Fibroblast of lung (primary cell): ENCODE data around the gene DDAH1.

Experiments used
- EZH2 ChIP-seq: IDR thresholded peaks from 2 replicates; pipeline ENCODE4 v1.5.1; 2012; ENCODE audit warnings: low read length, control low read depth, mild to moderate bottlenecking; ENCODE audit errors: missing control alignments
- TF ChIP-seq, protein P1 (sequence below), 2 donors: IDR thresholded peaks in 1 of 2; conservative IDR thresholded peaks in 1 of 2; 1 replicate in 1 of 2; 2 replicates in 1 of 2; pipeline ENCODE4 v1.5.1; 2011 to 2012; ENCODE audit warnings: low read length in 2 of 2, control low read depth in 1 of 2, inconsistent platforms in 1 of 2, low read depth in 1 of 2, mild to moderate bottlenecking in 1 of 2

DNA sequence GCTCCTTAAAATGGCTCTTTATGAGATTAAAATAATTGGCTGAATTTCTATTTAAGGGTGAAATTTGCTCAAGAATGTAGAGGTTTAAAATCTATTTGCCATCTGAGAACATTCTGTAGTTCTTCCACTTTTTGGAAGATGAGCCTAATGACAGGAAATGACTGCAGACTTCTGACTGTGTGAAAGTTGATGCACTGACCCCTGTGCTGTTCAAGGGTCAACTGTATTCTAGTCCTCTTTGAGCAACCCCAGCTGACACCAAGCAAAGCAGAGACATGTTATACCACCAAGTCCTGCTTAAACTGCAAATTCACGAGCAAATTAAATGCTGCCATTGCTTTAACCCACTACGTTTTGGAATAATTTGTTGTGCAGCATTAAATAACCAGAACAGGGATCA lies 26.6 kb downstream of the DDAH1 start:
- TF ChIP-seq, protein P1, sequence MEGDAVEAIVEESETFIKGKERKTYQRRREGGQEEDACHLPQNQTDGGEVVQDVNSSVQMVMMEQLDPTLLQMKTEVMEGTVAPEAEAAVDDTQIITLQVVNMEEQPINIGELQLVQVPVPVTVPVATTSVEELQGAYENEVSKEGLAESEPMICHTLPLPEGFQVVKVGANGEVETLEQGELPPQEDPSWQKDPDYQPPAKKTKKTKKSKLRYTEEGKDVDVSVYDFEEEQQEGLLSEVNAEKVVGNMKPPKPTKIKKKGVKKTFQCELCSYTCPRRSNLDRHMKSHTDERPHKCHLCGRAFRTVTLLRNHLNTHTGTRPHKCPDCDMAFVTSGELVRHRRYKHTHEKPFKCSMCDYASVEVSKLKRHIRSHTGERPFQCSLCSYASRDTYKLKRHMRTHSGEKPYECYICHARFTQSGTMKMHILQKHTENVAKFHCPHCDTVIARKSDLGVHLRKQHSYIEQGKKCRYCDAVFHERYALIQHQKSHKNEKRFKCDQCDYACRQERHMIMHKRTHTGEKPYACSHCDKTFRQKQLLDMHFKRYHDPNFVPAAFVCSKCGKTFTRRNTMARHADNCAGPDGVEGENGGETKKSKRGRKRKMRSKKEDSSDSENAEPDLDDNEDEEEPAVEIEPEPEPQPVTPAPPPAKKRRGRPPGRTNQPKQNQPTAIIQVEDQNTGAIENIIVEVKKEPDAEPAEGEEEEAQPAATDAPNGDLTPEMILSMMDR (conservative IDR thresholded peaks at IDR 0.05 in 1 of 2, IDR thresholded peaks at IDR 0.05 in 1 of 2; ENCODE audit: low read depth in 1 of 2, low read length in 2 of 2) = no peak
- no peak for TF ChIP-seq EZH2
